K562 (cell line): ENCODE data around the gene HCN4. TPM values are rescaled to one million over a fixed set of nuclear protein-coding genes. Genes with fewer than 3 reads are reported as not detected.

Experiments
- ATAC-seq: fragments of 200-7000 bp; cut with Tn5 transposase; 3 replicates; pipeline ENCODE4 v1.9.1; 2020; ENCODE audit warnings: moderate library complexity
- BruUV-seq: library from RNA; stranded (reverse); fragments of 400-500 nt; replicated peaks from 2 replicates; lab custom pipeline; 2021; lab: Mats Ljungman, UMichigan
- CTCF ChIA-PET: fragments of 300-600 bp; formaldehyde crosslinking; extraction: SDS; loops from one replicate; lab custom pipeline; 2021; ENCODE audit warnings: low intra/inter-chr PET ratio; lab: Yijun Ruan, JAX
- POLR2A ChIA-PET: fragments of 300-600, 350-650 bp; sonication (Branson Sonifier 250); formaldehyde crosslinking; extraction: SDS; loops from one replicate; lab custom pipeline; 2021; ENCODE audit warnings: antibody characterized with exemption, inconsistent platforms; lab: Yijun Ruan, JAX
- DNase-seq, 4 experiments: peaks; one replicate each; pipeline versions ENCODE4 v3.0.0 to v3.0.0-alpha.2; 2011 to 2018; ENCODE audit warnings: low spot score in 3 of 4, mixed read lengths in 3 of 4; ENCODE audit errors: extremely low read depth in 1 of 4
- FAIRE-seq: peaks from 2 replicates; lab custom pipeline; 2011; peaks lifted over from hg19 to GRCh38; lab: Jason Lieb, UNC
- H2AFZ ChIP-seq: 2 replicates; pipeline ENCODE4 v1.6.0; 2011; ENCODE audit warnings: low read depth, low read length, control low read depth, inconsistent platforms
- H3K27ac ChIP-seq: fragments of 200-600 bp; 3 replicates; pipeline ENCODE4 v1.8.0; 2011; ENCODE audit warnings: low read depth, mild to moderate bottlenecking, control low read depth, inconsistent platforms, low read length, moderate library complexity, mixed read lengths; ENCODE audit errors: extremely low read depth
- H3K27me3 ChIP-seq, 2 experiments: fragments of 300-600 bp in 1 of 2; 2 replicates in 1 of 2; 3 replicates in 1 of 2; pipeline versions ENCODE4 v1.6.0 to v1.8.0; 2011; ENCODE audit warnings: inconsistent platforms in 2 of 2, low read length in 2 of 2, mild to moderate bottlenecking in 1 of 2, mixed read lengths in 1 of 2, moderate library complexity in 1 of 2; ENCODE audit not compliant: control insufficient read depth in 2 of 2, insufficient read depth in 2 of 2
- H3K36me3 ChIP-seq: fragments of 300-600 bp; 3 replicates; pipeline ENCODE4 v1.8.0; 2011; ENCODE audit warnings: mild to moderate bottlenecking, low read length, inconsistent platforms; ENCODE audit not compliant: control insufficient read depth, insufficient read depth
- H3K4me1 ChIP-seq, 2 experiments: fragments of 200-600 bp in 1 of 2; replicated peaks in 1 of 2; 2 replicates in 1 of 2; 3 replicates in 1 of 2; pipeline versions ENCODE4 v1.5.1 to v1.8.0; 2011; ENCODE audit warnings: inconsistent platforms in 2 of 2, low read length in 2 of 2, mild to moderate bottlenecking in 1 of 2, mixed read lengths in 1 of 2, moderate library complexity in 1 of 2; ENCODE audit not compliant: control insufficient read depth in 2 of 2, insufficient read depth in 2 of 2
- H3K4me2 ChIP-seq: 2 replicates; pipeline ENCODE4 v1.6.1; 2011; ENCODE audit warnings: low read length, control low read depth, inconsistent platforms, mixed read lengths; ENCODE audit not compliant: insufficient read depth
- H3K4me3 ChIP-seq: fragments of 200-600 bp; sonication (generic), shearing (Covaris generic); 2 replicates; pipeline ENCODE4 v1.5.1; 2016; ENCODE audit warnings: control low read depth, inconsistent platforms
- H3K79me2 ChIP-seq: fragments of 200-600 bp; 3 replicates; pipeline ENCODE4 v1.8.0; 2011; ENCODE audit warnings: low read length, inconsistent platforms; ENCODE audit not compliant: control insufficient read depth, insufficient read depth
- H3K9ac ChIP-seq, 2 experiments: 2 replicates each; pipeline versions ENCODE4 v1.6.0 to v1.6.1; 2011; ENCODE audit warnings: low read depth in 2 of 2, low read length in 2 of 2, control low read depth in 1 of 2, inconsistent platforms in 1 of 2, mild to moderate bottlenecking in 1 of 2, mixed read lengths in 1 of 2; ENCODE audit not compliant: insufficient read depth in 1 of 2
- H3K9me1 ChIP-seq: one replicate; pipeline ENCODE4 v1.6.0; 2011; ENCODE audit warnings: inconsistent platforms, mild to moderate bottlenecking, low read length, moderate library complexity; ENCODE audit not compliant: control insufficient read depth, insufficient read depth
- H3K9me3 ChIP-seq: replicated peaks from 2 replicates; pipeline ENCODE4 v1.5.1; 2011; ENCODE audit warnings: low read depth, low read length, inconsistent platforms; ENCODE audit not compliant: control insufficient read depth, insufficient read depth
- H4K20me1 ChIP-seq: replicated peaks from 2 replicates; pipeline ENCODE4 v1.6.1; 2011; ENCODE audit warnings: low read length, inconsistent platforms, mixed read lengths; ENCODE audit not compliant: control insufficient read depth, insufficient read depth
- ARID3A ChIP-seq: IDR thresholded peaks from 2 replicates; pipeline ENCODE4 v1.6.1; 2012; ENCODE audit warnings: low read depth, low read length, improper control_type of control experiment, borderline replicate concordance
- EGR1 ChIP-seq: fragments of 450-650 bp; conservative IDR thresholded peaks from 2 replicates; pipeline ENCODE4 v1.6.1; 2017; ENCODE audit warnings: mild to moderate bottlenecking
- HLTF ChIP-seq: fragments of 450-650 bp; IDR thresholded peaks from 2 replicates; pipeline ENCODE4 v1.6.1; 2016
- HNRNPLL ChIP-seq: fragments of 200-400 bp; formaldehyde crosslinking; IDR thresholded peaks from 2 replicates; pipeline ENCODE4 v1.6.1; 2017; ENCODE audit warnings: low read length, low read depth, mild to moderate bottlenecking; ENCODE audit not compliant: poor library complexity, severe bottlenecking
- MIER1 ChIP-seq: fragments of 450-650 bp; IDR thresholded peaks from 2 replicates; pipeline ENCODE4 v1.6.1; 2016; ENCODE audit warnings: antibody characterized with exemption, mild to moderate bottlenecking, low read depth
- NCOA1 ChIP-seq: fragments of 450-650 bp; IDR thresholded peaks from 2 replicates; pipeline ENCODE4 v1.6.1; 2016; ENCODE audit warnings: low read depth
- NR2C2 ChIP-seq, 2 experiments: fragments of 200-800 bp in 1 of 2; sonication (Bioruptor generic) in 1 of 2; sonication (generic) in 1 of 2; formaldehyde crosslinking in 1 of 2; IDR thresholded peaks; 2 replicates each; pipeline versions ENCODE4 v1.6.1 to v1.8.0; 2016 to 2022; ENCODE audit warnings: mild to moderate bottlenecking in 1 of 2, missing compliant biosample characterization in 1 of 2, missing genetic modification characterization in 1 of 2, missing genetic modification reagents in 1 of 2
- POLR2H ChIP-seq: IDR thresholded peaks from 2 replicates; pipeline ENCODE4 v1.6.1; 2016; ENCODE audit warnings: missing genetic modification characterization, low read depth, mild to moderate bottlenecking, control low read depth, missing compliant biosample characterization, moderate library complexity
- SMAD2 ChIP-seq: fragments of 150-350 bp; IDR thresholded peaks from 2 replicates; pipeline ENCODE4 v1.6.1; 2014; ENCODE audit warnings: low read depth, mild to moderate bottlenecking, low read length
- SMARCA4 ChIP-seq: fragments of 450-650 bp; IDR thresholded peaks from 2 replicates; pipeline ENCODE4 v1.6.1; 2016
- ZBTB11 ChIP-seq, 3 experiments: fragments of 200-800 bp in 1 of 3; fragments of 250-450 bp in 1 of 3; fragments of 450-650 bp in 1 of 3; sonication (Bioruptor Pico) in 1 of 3; sonication (Bioruptor generic) in 1 of 3; formaldehyde crosslinking in 1 of 3; IDR thresholded peaks; 2 replicates each; pipeline versions ENCODE4 v1.6.1 to v1.8.0; 2016 to 2022; ENCODE audit warnings: mild to moderate bottlenecking in 2 of 3, missing genetic modification characterization in 2 of 3, missing compliant biosample characterization in 1 of 3, moderate library complexity in 1 of 3
- ZNF140 ChIP-seq: fragments of 250-450 bp; sonication (Bioruptor Pico); IDR thresholded peaks from 2 replicates; pipeline ENCODE4 v1.8.0; 2021; ENCODE audit warnings: moderate library complexity, mild to moderate bottlenecking, inconsistent platforms
- ZNF77 ChIP-seq: fragments of 250-450 bp; sonication (Bioruptor Pico); IDR thresholded peaks from 2 replicates; pipeline ENCODE4 v1.5.0; 2020
- WGBS: fragments of 100-300 bp; shearing (Covaris generic); methylation state at CpG from one replicate; pipeline ENCODE4 v1.1.6; 2016; ENCODE audit warnings: low coverage, mixed read lengths; ENCODE audit not compliant: insufficient coverage; ENCODE audit errors: missing lambda C conversion rate; 5-methylcytosine and 5-hydroxymethylcytosine counted together
- in situ Hi-C: fragments of 300-500 bp; cut with MboI; formaldehyde crosslinking; loops from 4 replicates; pipeline ENCODE4 v1.15.0; 2018; ENCODE audit warnings: inconsistent platforms, mixed read lengths
- intact Hi-C: fragments of 100-400 bp; cut with micrococcal nuclease; formaldehyde crosslinking; loops from 2 replicates; pipeline ENCODE4 v1.14.2; 2022
- polyA plus RNA-seq, 8 experiments: library from polyadenylated mRNA; depleted of rRNA in 4 of 8; stranded (reverse) in 5 of 8; unstranded in 3 of 8; fragments of >200 nt; fragmentation: Nextera tagmentation in 2 of 8; fragmentation: Illumina TruSeq in 1 of 8; extraction: Ambion mirVana in 2 of 8; extraction: Trizol in 1 of 8; gene quantifications; 2 replicates each; pipeline versions ENCODE4 v1.2.1 to v1.2.3, GENCODE V29; 2011 to 2014; ENCODE audit warnings: inconsistent platforms in 1 of 8, missing spikeins in 1 of 8
- total RNA-seq, 7 experiments: library from RNA; depleted of rRNA in 6 of 7; stranded (reverse); fragments of >200 nt in 6 of 7; fragmentation: Illumina TruSeq in 2 of 7; extraction: Trizol in 2 of 7; gene quantifications; 2 replicates each; pipeline versions ENCODE4 v1.2.1 to v1.2.3, GENCODE V29; 2011 to 2021; ENCODE audit warnings: low replicate concordance in 1 of 7
- TF ChIP-seq, protein P1 (sequence below): fragments of 250-450 bp; sonication (Bioruptor Pico); IDR thresholded peaks from 2 replicates; pipeline ENCODE4 v1.8.0; 2022; ENCODE audit warnings: inconsistent platforms, mild to moderate bottlenecking, moderate library complexity, borderline replicate concordance

The HCN4 gene
- total and polyA plus RNA-seq, 9 of the 15 experiments (the other 6 are each of a cell fraction or from before 2014, with no cell fraction given) = not detected

DNA sequence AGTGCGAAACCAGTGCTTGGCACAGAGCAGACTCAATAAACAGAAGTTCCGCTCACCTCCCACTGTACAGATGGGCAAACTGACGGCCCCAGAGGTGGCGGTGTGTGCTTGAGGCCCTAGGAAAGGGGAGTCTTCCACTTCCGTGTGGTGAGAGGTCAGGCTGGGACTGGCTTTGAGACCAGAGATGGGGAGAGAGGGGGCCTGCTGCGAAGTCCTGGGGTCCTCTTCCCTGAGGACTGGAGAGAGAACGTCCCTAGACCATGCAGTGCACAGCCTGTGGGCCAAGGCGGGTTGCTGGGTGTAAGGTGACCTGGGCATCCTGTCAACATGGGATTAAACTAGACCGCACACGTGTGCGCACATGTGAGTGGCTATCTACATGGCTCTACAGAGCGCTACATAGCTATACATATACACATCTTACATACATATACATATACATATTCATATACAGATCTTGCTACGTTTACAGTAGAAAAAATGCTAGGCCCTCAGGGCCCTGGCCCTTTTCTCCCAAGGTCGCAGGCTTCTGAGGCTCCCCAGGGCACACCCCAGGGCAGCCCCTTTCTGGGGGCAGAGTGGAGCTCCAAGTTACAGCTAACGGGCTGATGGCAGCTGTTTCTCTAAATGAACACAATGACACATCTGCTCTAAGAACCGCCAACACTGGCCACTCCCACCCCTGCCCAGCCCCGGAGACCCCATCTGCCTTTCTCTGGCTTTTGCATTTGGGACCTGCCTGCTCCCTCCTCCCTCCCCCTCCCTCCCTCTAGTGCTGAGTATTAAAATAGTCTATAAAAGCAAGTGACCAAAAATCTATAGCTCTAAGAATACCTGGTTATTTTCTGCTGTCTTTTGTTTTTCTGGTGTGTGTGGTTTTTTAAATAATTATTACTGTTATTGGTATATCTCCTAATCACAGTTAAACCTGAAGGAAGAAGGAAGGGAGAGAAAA lies 47.0 kb downstream of the HCN4 start:
- no TSS peak for BruUV-seq
- no peaks in the 10 kb centered on the region for H3K36me3 ChIP-seq
- in situ Hi-C loops = no loop called here
- DNase-seq (no peak), FAIRE-seq (no peak), ATAC-seq (no peak)
- H3K27me3 ChIP-seq = peaks cover 26 to 74% of the 10 kb centered on the region in 2 experiments
- H2AFZ ChIP-seq = no peak overlapping the region
- no peak overlapping the region for H3K4me3 ChIP-seq
- H3K4me1 ChIP-seq = peaks cover 0 to 20% of the 10 kb centered on the region in 2 experiments; a peak in 2 of 5 replicates
- no peak overlapping the region for H3K27ac ChIP-seq
- H3K9ac ChIP-seq = no peak overlapping the region
- ChIA-PET CTCF (no interaction called here), POLR2A (interaction anchor here (0.6 to 1.1 kb wide), 3 partner anchors 9 to 416 kb away, joined by 3 to 4 read pairs (median 3); no protein-coding TSS in a partner anchor)
- no peaks in the 10 kb centered on the region for H3K9me1 ChIP-seq
- H3K4me2 ChIP-seq = no peak overlapping the region
- intact Hi-C loops = no loop called here
- H4K20me1 ChIP-seq = 0 out of 2 replicates have a peak, but pooled peaks cover 11% of the 10 kb centered on the region
- no peaks in the 10 kb centered on the region for H3K9me3 ChIP-seq
- 8% methylated on average over 14 of the region's 17 CpGs for WGBS
- no peaks in the 10 kb centered on the region for H3K79me2 ChIP-seq
- TF ChIP-seq ZNF77 (CRISPR knock-in tag) = no peak
- TF ChIP-seq, protein P1, sequence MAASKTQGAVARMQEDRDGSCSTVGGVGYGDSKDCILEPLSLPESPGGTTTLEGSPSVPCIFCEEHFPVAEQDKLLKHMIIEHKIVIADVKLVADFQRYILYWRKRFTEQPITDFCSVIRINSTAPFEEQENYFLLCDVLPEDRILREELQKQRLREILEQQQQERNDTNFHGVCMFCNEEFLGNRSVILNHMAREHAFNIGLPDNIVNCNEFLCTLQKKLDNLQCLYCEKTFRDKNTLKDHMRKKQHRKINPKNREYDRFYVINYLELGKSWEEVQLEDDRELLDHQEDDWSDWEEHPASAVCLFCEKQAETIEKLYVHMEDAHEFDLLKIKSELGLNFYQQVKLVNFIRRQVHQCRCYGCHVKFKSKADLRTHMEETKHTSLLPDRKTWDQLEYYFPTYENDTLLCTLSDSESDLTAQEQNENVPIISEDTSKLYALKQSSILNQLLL (CRISPR knock-in tag) = no peak
- TF ChIP-seq NCOA1 = no peak
- TF ChIP-seq SMARCA4 = no peak
- TF ChIP-seq HLTF = no peak
- TF ChIP-seq HNRNPLL = no peak
- TF ChIP-seq POLR2H (tag) = no peak
- no peak for TF ChIP-seq ARID3A
- TF ChIP-seq MIER1 = no peak
- no peak for TF ChIP-seq EGR1
- no peak for TF ChIP-seq SMAD2
- no peak for TF ChIP-seq ZNF140 (CRISPR knock-in tag)
- no peak for TF ChIP-seq NR2C2 (CRISPR knock-in tag; IDR thresholded peaks at IDR 0.05)
- TF ChIP-seq NR2C2 (tag; IDR thresholded peaks at IDR 0.05) = no peak
- no peak for TF ChIP-seq ZBTB11 (CRISPR knock-in tag; IDR thresholded peaks at IDR 0.05)
